Progenitor cell of endocrine pancreas (in vitro differentiated cells): ENCODE data around the gene OR13C4. TPM values are rescaled to one million over a fixed set of nuclear protein-coding genes. Genes with fewer than 3 reads are reported as not detected.
"Not testable (repeated sequence)": the region's sequence is repeated elsewhere in the genome, so short reads cannot be mapped to it uniquely, and the experiment has no call there.

Source experiments
- DNase-seq: peaks from one replicate; pipeline ENCODE4 v3.0.0; 2021; ENCODE audit warnings: low spot score; ENCODE audit not compliant: unreplicated experiment
- H3K27ac Mint-ChIP-seq: 2 replicates; pipeline ENCODE4 v1.8.0; 2021; ENCODE audit warnings: mild to moderate bottlenecking, moderate library complexity, mixed read lengths
- H3K27me3 Mint-ChIP-seq: 2 replicates; pipeline ENCODE4 v1.8.0; 2021; ENCODE audit warnings: mixed read lengths
- H3K36me3 Mint-ChIP-seq: 2 replicates; pipeline ENCODE4 v1.8.0; 2022; ENCODE audit warnings: mixed read lengths; ENCODE audit not compliant: insufficient read depth
- H3K4me1 Mint-ChIP-seq: 2 replicates; pipeline ENCODE4 v1.8.0; 2021; ENCODE audit warnings: low read depth, mixed read lengths
- H3K4me3 Mint-ChIP-seq: 2 replicates; pipeline ENCODE4 v1.8.0; 2021; ENCODE audit warnings: low read depth, mild to moderate bottlenecking, moderate library complexity, mixed read lengths
- H3K9me3 Mint-ChIP-seq: 2 replicates; pipeline ENCODE4 v1.8.0; 2021; ENCODE audit warnings: low read depth, mixed read lengths
- total RNA-seq: library from RNA; stranded (reverse); gene quantifications from 2 replicates; pipeline ENCODE4 v1.2.1, GENCODE V29; 2021
- TF ChIP-seq, protein P1 (sequence below): fragments of 200-600 bp; sonication (generic); IDR thresholded peaks from one replicate; pipeline ENCODE4 v1.5.0; 2021; ENCODE audit warnings: antibody characterized with exemption, mild to moderate bottlenecking; ENCODE audit not compliant: unreplicated experiment

OR13C4 gene
- total RNA-seq, 1 donor from 2014 or later: not detected

DNA sequence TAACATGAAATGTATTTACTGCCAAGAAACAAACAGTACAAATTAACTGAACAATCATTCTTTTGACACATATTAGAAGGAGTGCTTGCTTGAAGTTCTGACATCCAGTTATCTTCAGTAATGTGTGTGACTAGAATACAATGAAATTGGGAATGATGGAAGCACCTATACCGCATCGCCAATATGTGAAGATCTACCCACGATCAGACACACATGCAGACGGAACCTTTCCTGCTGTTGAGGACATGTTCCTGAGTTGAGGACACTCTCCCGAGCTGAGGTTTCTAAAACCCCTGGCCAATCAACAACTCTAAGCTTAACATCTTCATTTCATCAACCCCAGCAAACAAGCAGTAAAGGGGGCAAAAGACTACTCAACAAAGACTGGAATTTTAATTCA lies 9.7 kb upstream of the OR13C4 start, which contains the start of gene OR13C3:
Gene OR13C3 (minus strand): TSS at position 101 of the 400 bp plus-strand sequence. CDS start 133 bp downstream, outside the sequence.
- DNase-seq: no peak
- no peak within 1 kb of the TSS for H3K4me3 Mint-ChIP-seq
- H3K4me1 Mint-ChIP-seq: no peaks in the 10 kb centered on the region
- no peaks in the 10 kb centered on the region for H3K36me3 Mint-ChIP-seq
- H3K27ac Mint-ChIP-seq: no peak within 1 kb of the TSS
- TF ChIP-seq, protein P1, sequence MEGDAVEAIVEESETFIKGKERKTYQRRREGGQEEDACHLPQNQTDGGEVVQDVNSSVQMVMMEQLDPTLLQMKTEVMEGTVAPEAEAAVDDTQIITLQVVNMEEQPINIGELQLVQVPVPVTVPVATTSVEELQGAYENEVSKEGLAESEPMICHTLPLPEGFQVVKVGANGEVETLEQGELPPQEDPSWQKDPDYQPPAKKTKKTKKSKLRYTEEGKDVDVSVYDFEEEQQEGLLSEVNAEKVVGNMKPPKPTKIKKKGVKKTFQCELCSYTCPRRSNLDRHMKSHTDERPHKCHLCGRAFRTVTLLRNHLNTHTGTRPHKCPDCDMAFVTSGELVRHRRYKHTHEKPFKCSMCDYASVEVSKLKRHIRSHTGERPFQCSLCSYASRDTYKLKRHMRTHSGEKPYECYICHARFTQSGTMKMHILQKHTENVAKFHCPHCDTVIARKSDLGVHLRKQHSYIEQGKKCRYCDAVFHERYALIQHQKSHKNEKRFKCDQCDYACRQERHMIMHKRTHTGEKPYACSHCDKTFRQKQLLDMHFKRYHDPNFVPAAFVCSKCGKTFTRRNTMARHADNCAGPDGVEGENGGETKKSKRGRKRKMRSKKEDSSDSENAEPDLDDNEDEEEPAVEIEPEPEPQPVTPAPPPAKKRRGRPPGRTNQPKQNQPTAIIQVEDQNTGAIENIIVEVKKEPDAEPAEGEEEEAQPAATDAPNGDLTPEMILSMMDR: no peak
- H3K9me3 Mint-ChIP-seq: no peaks in the 10 kb centered on the region
- H3K27me3 Mint-ChIP-seq: no peaks in the 10 kb centered on the region

DNA sequence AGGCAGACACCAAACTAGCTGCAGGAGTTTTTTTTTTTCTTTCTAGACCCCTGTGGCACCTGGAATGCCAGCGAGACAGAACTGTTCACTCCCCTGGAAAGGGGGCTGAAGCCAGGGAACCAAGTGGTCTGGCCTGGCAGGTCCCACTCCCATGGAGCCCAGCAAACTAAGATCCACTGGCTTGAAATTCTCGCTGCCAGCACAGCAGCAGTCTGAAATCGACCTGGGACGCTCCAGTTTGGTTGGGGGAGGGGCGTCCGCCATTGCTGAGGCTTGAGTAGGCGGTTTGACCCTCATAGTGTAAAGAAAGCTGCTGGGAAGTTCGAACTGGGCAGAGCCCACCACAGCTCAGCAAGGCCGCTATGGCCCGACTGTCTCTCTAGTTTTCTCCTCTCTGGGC lies 6.8 kb downstream of the OR13C4 start:
- not testable (repeated sequence) for H3K9me3 Mint-ChIP-seq, H3K4me1 Mint-ChIP-seq, H3K36me3 Mint-ChIP-seq, H3K27me3 Mint-ChIP-seq, H3K27ac Mint-ChIP-seq, H3K4me3 Mint-ChIP-seq, DNase-seq

DNA sequence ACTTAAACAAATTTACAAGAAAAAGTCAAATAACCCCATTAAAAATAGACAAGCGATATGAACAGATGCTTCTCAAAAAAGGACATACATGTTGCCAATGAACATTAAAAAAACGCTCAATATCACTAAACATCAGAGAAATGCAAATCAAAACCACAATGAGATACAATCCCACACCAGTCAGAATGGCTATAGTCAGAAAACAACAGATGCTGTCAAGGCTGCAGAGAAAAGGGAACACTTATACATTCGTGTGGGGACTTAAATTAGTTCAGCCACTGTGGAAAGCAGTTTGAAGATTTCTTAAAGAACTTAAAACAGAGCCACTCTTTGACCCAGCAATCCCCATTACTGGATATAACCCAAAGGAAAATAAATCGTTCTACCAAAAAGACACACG lies 12.1 kb downstream of the OR13C4 start:
- H3K27me3 Mint-ChIP-seq: no peaks in the 10 kb centered on the region
- H3K4me3 Mint-ChIP-seq: no peak overlapping the region
- TF ChIP-seq, protein P1: no peak
- no peak overlapping the region for H3K27ac Mint-ChIP-seq
- peaks cover 4% of the 10 kb centered on the region for H3K4me1 Mint-ChIP-seq
- no peaks in the 10 kb centered on the region for H3K36me3 Mint-ChIP-seq
- no peak for DNase-seq
- H3K9me3 Mint-ChIP-seq: no peaks in the 10 kb centered on the region

DNA sequence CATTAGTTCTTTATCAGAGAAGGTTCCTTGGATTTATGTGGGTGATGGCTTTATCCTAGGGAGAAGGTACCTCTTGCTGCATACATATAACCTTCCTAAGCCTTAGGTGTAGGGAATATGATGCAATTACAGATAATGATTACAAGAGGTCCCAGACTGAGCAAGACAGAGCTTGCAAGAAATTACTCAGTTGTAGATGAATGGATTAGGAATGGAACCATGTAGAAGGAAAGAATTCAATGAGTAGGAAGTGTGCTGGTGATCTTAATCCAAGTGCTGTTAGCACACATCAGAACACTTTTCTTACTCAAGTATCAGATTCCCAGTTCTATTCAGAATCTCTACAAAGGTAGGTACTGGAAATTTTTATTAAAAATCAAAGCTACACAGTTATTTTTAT lies 20.4 kb downstream of the OR13C4 start:
- peaks cover 4% of the 10 kb centered on the region for H3K36me3 Mint-ChIP-seq
- no peak overlapping the region for H3K27ac Mint-ChIP-seq
- peaks cover 3% of the 10 kb centered on the region for H3K4me1 Mint-ChIP-seq
- no peak for DNase-seq
- H3K27me3 Mint-ChIP-seq: peaks cover 17% of the 10 kb centered on the region
- TF ChIP-seq, protein P1: no peak
- peaks cover 20% of the 10 kb centered on the region for H3K9me3 Mint-ChIP-seq
- H3K4me3 Mint-ChIP-seq: no peak overlapping the region

DNA sequence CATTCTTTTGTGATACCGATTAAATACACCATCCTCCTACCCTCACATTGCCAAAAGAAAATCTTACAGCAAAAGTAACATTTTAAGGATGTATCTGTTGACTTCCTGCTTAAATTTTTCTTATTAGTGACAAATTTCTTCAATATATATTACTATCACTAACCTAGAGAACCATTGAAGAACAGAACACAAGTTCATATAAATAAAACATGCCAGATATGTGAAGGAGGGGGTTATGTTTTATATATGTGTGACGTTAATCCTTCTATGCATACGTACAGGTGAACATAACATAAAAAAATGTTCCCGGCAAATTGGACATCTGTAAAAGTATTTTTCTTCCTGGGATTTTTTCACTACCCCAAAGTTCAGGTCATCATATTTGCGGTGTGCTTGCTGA lies 23.0 kb downstream of the OR13C4 start, which contains the start of gene OR13F1:
Gene OR13F1 (plus strand): TSS at position 301 of the 400 bp plus-strand sequence. CDS start 0 bp downstream, at position 301.
- peaks cover 10% of the 10 kb centered on the region for H3K4me1 Mint-ChIP-seq
- peaks cover 6% of the 10 kb centered on the region for H3K36me3 Mint-ChIP-seq
- no peak within 1 kb of the TSS for H3K4me3 Mint-ChIP-seq
- no peak for DNase-seq
- H3K9me3 Mint-ChIP-seq: peaks cover 20% of the 10 kb centered on the region
- H3K27ac Mint-ChIP-seq: no peak within 1 kb of the TSS
- TF ChIP-seq, protein P1: no peak
- H3K27me3 Mint-ChIP-seq: peaks cover 17% of the 10 kb centered on the region

DNA sequence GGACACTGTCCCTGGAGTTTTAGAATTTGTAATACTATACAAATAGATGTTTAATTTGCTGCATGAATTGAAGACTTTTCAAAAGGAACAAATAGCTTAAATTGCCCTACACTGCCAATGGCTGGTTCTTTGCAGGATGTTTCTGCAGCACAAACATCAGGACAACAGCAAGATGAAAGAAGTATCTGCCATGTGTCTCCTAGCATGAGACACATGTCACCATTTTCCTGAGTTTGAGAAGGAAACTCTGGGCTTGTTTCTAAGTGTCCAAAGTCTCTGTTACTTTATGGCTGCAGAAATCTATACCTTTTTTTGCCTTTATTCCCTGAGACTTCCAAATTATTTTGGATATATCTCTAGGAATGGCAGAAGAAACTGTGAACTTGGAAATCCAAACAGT lies 23.6 kb downstream of the OR13C4 start:
- TF ChIP-seq, protein P1: no peak
- Mint-ChIP-seq H3K4me3 (no peak overlapping the region), H3K9me3 (peaks cover 17% of the 10 kb centered on the region), H3K36me3 (peaks cover 6% of the 10 kb centered on the region), H3K27ac (no peak overlapping the region), H3K27me3 (peaks cover 17% of the 10 kb centered on the region), H3K4me1 (peaks cover 12% of the 10 kb centered on the region)
- no peak for DNase-seq
